GM19372 (cell line): ENCODE measurements around the gene SCAANT1.

Source experiments
- ATAC-seq: cut with Tn5 transposase; IDR thresholded peaks from one replicate; pipeline ENCODE4 v1.9.1; 2021; ENCODE audit warnings: mild to moderate bottlenecking, low read depth, moderate library complexity; ENCODE audit not compliant: unreplicated experiment

The SCAANT1 gene

DNA sequence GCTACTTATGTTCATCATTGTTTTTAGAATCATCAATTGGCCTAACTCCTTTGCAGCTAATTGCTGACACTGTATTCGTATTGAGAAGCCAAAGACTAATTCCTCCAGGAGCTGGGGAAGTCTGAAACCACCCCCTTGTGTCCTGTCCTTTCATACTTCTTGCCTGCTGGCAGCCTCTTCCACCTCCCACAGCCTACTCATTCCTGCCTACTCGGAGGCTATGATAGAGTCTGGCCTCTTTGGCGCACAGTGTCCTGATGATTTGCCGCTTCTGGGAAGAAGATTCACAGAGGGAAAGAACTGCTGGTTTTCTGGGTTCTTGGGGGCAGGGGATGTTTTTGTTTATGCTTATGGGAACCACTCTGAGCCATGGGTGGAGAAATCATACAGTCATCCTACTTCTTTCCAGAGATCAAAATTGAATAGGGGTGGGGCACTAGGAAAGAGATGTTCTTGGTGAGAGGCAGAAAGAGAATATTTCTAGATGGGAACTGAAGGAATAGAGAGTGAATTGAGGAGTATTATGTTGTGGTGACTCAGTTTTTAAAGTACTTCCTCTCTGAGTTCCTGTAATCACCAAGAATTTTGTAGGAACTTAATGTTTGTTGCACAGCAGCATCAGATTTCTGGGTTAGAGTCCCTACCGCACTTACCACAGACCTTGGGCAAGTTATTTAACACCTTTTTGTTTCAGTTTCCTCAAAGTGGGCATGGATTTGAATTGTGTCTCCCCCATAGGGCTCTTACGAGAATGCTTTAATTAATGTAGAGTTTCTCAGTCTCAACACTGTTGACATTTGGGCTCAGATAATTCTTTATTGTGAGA lies 22.1 kb upstream of the SCAANT1 start:
- ATAC-seq, result no peak

- peak; percentile 60 for ATAC-seq
Measured at GRCh38 chr3:63933459-63933858, 21.3 kb upstream of the SCAANT1 start.

DNA sequence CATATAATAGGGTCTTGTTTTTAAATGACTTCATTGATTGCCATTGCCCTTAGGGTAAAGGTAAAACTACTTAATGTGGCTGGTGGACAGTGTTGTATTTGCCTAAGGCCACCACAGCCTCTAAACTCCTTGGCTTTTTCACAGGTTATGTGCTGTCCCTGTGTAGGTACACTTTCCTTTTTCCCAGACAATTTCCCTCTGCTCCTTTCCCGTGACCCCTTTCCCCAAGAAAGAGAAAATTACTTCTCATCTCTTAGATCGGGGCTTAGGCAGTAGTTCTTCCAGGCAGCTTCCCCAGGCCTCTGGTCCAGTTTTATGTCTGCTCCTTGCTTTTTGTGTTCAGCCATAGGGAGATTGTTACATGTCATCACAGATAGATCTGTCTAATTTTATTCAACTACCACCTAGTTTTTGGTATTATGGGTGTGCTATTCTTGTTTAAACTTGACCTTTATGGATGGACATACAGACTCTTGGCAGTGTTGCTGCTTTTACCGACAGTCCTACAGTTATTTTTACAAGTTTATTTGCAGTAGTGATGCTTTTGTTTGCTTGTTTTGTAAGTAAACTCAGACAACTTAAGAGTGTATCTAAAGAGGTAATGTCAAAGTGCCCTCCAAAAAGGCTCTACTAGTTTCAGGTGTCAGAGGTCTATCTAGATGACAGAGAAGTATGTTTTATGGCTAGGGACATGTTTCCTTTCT lies 20.5 kb upstream of the SCAANT1 start:
- ATAC-seq, result no peak

DNA sequence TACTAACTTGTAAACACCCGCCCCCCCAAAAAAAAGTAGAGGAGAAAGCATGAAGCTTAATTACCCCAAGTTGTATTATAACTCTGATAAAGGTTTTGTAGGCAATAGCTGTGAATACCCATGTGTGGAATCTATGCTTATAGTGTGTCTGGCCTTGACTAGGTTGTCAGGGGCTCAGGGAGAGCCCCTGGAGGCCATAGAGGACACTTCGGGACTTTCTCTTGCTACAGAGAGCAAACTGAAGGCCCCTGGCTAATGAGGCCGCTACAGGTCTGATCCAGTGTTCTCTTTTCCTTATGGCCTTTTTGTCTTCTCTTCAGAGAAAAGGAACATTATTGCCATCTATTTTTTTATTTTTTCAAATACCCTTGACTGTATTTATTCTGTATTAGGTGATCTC lies 19.1 kb upstream of the SCAANT1 start:
- ATAC-seq, result no peak

DNA sequence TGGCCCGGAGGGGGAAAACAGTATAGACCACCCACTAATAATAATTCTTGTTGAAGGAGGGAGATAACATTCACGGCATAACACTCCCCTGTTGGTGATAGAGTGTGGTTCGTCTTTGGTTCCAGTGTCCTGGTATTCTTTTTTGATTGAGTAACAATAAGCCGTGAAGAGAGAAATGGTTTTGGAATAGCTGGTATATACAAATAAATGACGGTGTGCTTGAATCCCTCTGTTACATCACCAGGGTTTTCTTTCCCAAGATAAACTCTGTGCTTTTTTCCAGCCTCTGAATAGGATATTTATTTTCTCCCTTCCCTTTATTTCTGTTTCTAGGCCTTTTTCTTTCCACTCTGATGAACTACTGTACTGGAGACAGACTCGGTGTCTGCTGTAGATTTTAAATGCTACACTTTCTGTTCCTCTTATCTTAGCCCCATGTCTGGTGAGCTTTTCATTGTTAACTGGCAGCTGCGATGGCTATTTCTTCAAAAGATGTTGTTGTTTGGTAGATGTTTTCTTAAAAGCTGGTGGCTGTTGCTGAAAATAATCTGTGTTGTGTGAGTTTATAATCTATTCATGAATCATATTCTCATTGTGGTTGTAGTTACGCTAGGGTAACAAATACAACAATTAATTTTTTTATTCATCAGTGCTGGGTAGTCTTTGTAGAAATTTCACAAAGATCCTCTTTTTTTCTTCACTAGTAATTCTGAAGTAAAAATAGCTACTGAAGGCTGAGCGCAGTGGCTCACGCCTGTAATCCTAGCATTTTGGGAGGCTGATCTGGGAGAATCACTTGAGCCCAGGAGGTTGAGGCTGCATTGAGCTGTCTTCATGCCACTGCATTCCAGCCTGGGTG lies 15.5 kb upstream of the SCAANT1 start:
- peak; percentile 81 for ATAC-seq

GRCh38 chr3:63926309-63926708 lies 14.1 kb upstream of the SCAANT1 start:
- no peak for ATAC-seq

- peak; percentile 1 for ATAC-seq
Measured at GRCh38 chr3:63922491-63923199, 10.5 kb upstream of the SCAANT1 start.

DNA sequence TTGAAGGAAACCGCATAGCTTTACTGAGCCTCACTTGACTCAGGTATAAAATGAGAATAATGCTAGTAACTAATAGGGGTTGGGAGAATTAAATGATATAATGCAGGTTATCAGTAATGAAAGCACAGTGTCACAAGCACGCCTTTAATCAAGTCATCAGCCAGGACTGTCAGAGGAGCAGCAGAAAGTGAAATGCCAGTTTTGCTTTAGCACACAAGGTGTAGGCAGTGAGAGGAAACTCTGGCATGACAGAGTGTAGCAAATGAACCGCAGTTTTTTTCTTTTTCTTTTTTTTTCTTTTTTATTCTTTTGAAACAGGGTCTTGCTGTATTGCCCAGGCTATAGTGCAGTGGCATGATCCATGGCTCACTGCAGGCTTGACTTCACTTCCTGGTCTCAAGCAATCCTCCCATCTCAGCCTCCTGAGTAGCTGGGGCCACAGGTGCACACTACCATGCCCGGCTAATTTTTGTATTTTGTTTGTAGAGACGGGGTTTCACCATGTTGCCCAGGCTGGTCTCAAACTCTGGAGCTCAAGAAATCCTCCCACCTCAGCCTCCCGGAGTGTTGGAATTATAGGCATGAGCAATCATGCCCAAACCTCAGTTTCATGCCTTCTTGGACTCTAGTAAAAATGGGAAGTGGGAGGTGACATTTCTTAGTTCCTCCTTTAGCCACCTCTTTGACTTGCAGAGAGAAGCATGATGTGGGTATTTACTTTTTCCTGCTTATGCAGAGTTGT lies 9.7 kb upstream of the SCAANT1 start:
- peak; percentile 74 for ATAC-seq

DNA sequence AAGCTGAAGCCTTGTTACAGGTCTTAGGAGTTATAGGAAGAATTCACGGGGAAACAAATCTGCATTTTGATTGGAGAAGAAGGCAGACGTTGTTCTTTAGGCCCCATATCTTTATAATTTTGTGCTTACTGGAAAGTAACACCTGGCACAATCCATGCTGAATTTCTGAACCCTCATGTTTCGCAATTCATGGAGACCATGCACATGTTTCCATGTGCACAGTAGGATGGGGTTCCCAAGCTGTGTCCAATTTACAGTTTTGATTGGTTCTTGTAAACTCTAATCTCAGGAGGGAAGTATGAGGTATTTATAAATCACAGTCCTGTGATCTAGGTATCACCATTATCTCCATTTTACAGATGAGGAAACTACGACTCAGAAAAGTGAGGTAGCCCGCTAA lies 7.8 kb upstream of the SCAANT1 start:
- ATAC-seq, result no peak

GRCh38 chr3:63918321-63918720 lies 6.1 kb upstream of the SCAANT1 start:
- no peak for ATAC-seq

- no peak for ATAC-seq
Measured at GRCh38 chr3:63914312-63914711, 2.1 kb upstream of the SCAANT1 start.

DNA sequence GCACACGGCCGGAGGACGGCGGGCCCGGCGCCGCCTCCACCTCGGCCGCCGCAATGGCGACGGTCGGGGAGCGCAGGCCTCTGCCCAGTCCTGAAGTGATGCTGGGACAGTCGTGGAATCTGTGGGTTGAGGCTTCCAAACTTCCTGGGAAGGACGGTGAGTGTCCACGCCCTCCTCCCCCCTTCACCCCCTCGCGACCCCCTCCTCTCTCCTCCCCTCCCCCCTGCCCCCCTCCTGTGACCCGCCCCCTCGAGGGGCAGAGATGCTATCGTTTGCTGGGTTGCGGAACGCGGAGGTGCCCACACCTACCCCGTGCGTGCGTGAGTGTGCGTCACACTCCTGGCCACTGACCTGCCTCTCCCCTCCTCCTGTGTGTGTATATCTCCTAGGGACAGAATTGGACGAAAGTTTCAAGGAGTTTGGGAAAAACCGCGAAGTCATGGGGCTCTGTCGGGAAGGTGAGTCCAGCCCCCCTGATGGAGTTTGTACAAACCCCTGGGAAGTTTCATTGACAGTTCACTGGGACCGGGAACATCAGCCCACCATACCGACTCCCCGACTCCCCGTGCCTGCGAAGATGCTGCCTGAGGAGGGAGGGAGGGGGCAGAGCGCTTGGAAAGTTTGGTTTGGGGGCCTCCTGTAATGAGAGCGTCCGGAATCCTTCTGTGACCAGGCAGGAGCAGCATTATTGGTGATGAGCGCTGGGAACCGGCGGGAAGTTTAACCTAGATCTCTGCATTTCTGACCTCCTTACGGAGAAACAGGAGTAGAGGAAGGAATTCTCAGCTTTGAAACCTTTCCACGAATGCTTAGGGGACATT lies 795 bp upstream of the SCAANT1 start:
- peak; percentile 25 for ATAC-seq

- ATAC-seq, result no peak
Measured at GRCh38 chr3:63911509-63911872, 692 bp downstream of the SCAANT1 start.

DNA sequence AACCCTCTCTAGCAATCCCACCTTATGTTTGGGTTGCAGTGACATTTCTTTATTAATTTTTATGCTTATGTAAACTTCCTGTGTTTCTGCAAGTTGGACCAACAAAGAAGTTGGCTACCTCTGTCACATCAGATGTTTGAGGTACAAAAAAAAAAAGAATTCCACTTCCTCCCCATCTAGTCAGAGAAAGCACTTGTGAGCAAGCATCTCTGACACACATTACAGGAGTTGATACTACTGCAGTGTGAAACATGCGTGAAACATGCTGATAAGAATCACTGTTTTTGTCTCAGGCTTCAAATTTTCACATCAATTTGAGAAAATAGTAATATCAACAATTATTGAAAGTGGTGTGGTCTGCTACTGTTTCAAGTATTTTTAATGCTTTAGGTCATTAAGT lies 1.3 kb downstream of the SCAANT1 start:
- no peak for ATAC-seq

GRCh38 chr3:63910001-63910400 lies 2.2 kb downstream of the SCAANT1 start:
- no peak for ATAC-seq

- no peak for ATAC-seq
Measured at GRCh38 chr3:63909431-63909830, 2.8 kb downstream of the SCAANT1 start.

DNA sequence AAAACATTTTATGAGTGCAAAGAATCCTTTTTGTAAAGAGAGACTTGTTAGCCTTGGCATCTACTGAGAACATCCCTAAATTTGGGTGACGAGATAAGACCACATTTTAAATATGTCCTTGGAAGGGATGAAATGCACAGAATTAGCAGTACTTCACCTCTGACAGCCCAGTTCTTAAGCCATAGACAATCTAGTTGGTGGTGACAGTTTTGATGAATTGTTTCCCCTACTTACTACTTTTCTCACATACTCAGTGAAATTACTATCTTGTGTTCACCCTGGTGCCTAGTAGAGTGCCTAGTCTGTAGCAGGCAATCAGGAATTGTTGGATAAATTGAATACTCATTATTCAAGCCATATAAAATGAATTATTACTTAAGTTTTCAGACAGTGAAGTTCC lies 3.4 kb downstream of the SCAANT1 start:
- ATAC-seq, result no peak

DNA sequence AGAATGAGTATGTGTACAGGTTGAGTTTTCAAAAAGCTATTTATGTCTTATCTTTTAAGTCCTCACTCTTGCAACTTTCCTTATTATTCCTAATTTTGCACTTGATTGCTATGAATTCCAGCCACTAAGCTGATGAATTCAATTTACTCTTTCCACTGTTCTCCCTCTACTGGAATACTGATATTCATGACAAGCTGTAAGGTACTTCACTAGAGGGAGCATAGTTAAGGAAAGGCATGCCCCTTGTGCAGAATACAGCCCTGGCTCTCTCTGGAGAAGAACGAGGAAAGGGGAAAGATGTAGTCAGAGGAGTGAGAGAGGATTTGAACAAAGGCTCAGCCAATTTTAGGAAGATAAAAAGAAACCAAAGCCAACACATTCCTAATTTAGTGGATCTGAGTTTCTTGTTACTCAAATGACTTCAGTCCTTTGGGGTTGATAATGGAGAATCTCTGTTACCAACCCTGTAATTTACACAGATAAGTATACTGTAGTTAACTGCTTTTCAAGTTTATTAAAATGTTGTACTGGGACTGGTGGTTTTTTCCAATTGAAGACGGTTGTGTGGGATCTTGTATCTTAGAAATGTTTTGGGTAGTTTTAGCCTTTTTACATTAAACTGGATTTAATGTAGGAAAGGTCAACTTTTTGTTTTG lies 4.0 kb downstream of the SCAANT1 start:
- ATAC-seq, result no peak
